Naive B cell (primary cell): ENCODE measurements around the gene WDR38. TPM values are rescaled to one million over a fixed set of nuclear protein-coding genes. Genes with fewer than 3 reads are reported as not detected.

Experiments
- ATAC-seq, 2 donors: fragments of 150-1000 bp; cut with Tn5 transposase; 2 replicates each; pipeline ENCODE4 v1.10.0; 2021; ENCODE audit warnings: low read depth in 2 of 2, mild to moderate bottlenecking in 2 of 2, moderate library complexity in 2 of 2
- DNase-seq: peaks from one replicate; pipeline ENCODE4 v3.0.0; 2022
- H3K27ac Mint-ChIP-seq, 6 donors: one replicate each; pipeline ENCODE4 v1.8.0; 2020 to 2022; ENCODE audit warnings: mild to moderate bottlenecking in 6 of 6, mixed read lengths in 6 of 6, moderate library complexity in 5 of 6, inconsistent platforms in 2 of 6
- H3K27me3 Mint-ChIP-seq, 3 donors: one replicate each; pipeline ENCODE4 v1.8.0; 2021 to 2022; ENCODE audit warnings: mixed read lengths in 3 of 3, mild to moderate bottlenecking in 1 of 3
- H3K36me3 Mint-ChIP-seq, 2 donors: one replicate each; pipeline ENCODE4 v1.8.0; 2020 to 2022; ENCODE audit warnings: mixed read lengths in 2 of 2, inconsistent platforms in 1 of 2, mild to moderate bottlenecking in 1 of 2
- H3K4me1 Mint-ChIP-seq, 3 donors: one replicate each; pipeline ENCODE4 v1.8.0; 2020 to 2022; ENCODE audit warnings: mixed read lengths in 3 of 3, inconsistent platforms in 1 of 3, mild to moderate bottlenecking in 1 of 3, moderate library complexity in 1 of 3
- H3K4me3 Mint-ChIP-seq, 8 donors: one replicate each; pipeline ENCODE4 v1.8.0; 2020 to 2022; ENCODE audit warnings: mild to moderate bottlenecking in 8 of 8, mixed read lengths in 8 of 8, moderate library complexity in 8 of 8, inconsistent platforms in 2 of 8
- H3K9me3 Mint-ChIP-seq, 7 donors: one replicate each; pipeline ENCODE4 v1.8.0; 2020 to 2022; ENCODE audit warnings: mixed read lengths in 7 of 7, mild to moderate bottlenecking in 5 of 7, inconsistent platforms in 2 of 7, moderate library complexity in 1 of 7
- polyA plus RNA-seq, 6 donors: library from polyadenylated mRNA; unstranded; fragments of 300-500 nt; fragmentation: Illumina TruSeq; gene quantifications; one replicate each; pipeline ENCODE4 v1.2.3, GENCODE V29; 2021; ENCODE audit warnings: low read depth in 6 of 6

Gene WDR38
- polyA plus RNA-seq, 6 donors from 2014 or later = not detected

DNA sequence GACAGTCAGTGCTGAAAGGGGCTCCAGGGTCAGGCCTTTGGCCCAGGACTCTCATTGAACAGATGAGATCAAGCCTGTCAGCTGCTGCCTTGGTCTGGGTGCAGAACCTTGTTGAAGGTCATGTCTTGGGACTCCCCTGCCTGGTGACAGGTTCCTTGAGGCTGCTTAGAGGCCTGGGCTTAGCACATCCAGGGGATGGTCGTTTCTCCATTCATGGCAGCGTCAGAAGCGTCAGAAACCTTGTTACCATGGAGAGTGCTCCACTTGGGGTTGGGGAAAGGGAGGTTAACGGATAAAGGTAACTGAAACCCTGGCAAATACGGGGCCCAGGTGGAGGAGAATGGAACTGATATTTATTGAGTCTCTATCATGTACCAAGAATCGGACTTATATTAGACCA lies 17.5 kb downstream of the WDR38 start:
- Mint-ChIP-seq H3K4me1 (peaks cover 55 to 64% (median 56%) of the 10 kb centered on the region in 3 donors), H3K9me3 (no peaks in the 10 kb centered on the region), H3K27ac (peak overlapping the region; percentile 84 to 96 (median 93)), H3K4me3 (peak overlapping the region; percentile 90 to 97 (median 94)), H3K27me3 (no peaks in the 10 kb centered on the region), H3K36me3 (peaks cover 5 to 18% of the 10 kb centered on the region in 2 donors)
- no peak for DNase-seq
- ATAC-seq = no peak

DNA sequence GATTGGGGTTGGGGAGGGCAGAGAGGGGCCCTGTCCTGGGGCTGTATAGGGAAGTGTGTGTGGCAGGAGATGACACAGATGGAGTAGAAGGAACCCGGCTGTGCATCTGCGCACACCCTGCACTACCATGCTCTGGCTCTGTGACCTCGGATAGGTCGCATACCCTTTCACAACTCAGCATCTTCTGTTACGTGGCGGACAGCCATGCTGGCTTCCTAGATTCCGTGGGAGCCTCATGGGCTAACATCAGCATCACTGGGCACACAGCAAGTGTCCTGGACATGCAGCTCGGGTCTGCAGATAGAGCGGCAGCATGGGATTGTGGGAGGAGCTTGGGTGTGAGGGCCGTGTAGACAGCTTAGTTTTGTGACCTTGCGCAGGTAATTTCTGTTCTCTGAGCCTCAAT lies 17.9 kb downstream of the WDR38 start:
- H3K9me3 Mint-ChIP-seq = no peaks in the 10 kb centered on the region
- H3K4me3 Mint-ChIP-seq = peak overlapping the region; percentile 90 to 97 (median 94)
- H3K4me1 Mint-ChIP-seq = peaks cover 55 to 64% (median 56%) of the 10 kb centered on the region in 3 donors
- H3K36me3 Mint-ChIP-seq = peaks cover 5 to 18% of the 10 kb centered on the region in 2 donors
- H3K27me3 Mint-ChIP-seq = no peaks in the 10 kb centered on the region
- peak overlapping the region in 4 of 6 donors; percentile 92 to 96 (median 94) for H3K27ac Mint-ChIP-seq
- ATAC-seq (no peak), DNase-seq (no peak)

DNA sequence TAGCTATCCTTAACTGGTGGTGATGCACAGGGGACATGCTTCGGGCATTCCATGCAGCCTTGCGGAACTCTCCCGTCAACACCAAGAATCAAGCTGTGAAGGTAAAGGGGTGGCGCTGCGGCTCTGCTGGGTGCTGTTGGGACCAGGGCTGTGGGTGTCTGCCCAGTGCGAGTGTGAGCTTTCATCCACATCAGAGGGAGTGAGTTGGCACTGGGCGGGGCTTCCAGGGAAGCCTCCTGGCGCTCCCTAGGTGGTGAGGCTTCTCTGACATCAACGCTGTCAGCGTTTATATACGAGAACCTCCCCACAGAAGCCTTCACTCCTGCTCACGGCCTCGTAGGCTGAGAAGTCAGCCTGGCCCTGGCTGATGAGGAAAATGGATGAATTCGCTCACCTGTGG lies 20.4 kb downstream of the WDR38 start:
- Mint-ChIP-seq H3K36me3 (peaks cover 12 to 25% of the 10 kb centered on the region in 2 donors), H3K4me1 (peaks cover 47 to 55% (median 51%) of the 10 kb centered on the region in 3 donors), H3K9me3 (no peaks in the 10 kb centered on the region), H3K27ac (peak overlapping the region in 3 of 6 donors; percentile 62 to 96 (median 92)), H3K4me3 (peak overlapping the region in 6 of 8 donors; percentile 1 to 95 (median 81)), H3K27me3 (no peaks in the 10 kb centered on the region)
- ATAC-seq (no peak), DNase-seq (no peak)

DNA sequence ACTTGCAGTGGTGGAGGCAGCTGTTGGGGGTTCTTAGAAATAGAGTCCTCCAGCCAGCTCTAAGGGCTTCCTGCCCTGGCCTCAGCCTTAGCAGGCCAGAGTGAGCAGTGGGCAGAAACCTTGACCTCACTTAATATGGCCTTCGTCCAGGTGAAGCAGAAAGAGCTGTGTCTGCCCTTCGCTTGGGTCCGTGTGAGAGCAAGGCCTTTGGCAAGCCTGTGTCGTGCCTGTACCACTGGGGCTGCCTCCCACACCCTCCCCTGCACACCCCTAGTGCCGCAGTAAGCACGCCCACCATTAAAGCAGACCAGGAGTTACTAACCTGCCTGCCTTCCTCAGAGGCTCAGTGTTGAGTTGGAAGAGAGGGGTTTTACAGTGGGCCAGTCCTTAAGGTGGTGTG lies 22.2 kb downstream of the WDR38 start:
- no peaks in the 10 kb centered on the region for H3K9me3 Mint-ChIP-seq
- H3K4me1 Mint-ChIP-seq = peaks cover 41 to 46% (median 41%) of the 10 kb centered on the region in 3 donors
- ATAC-seq = no peak
- no peak overlapping the region for H3K4me3 Mint-ChIP-seq
- no peaks in the 10 kb centered on the region for H3K27me3 Mint-ChIP-seq
- H3K36me3 Mint-ChIP-seq = peaks cover 17 to 25% of the 10 kb centered on the region in 2 donors
- peak overlapping the region in 2 of 6 donors; percentile 47 to 88 for H3K27ac Mint-ChIP-seq
- no peak for DNase-seq

DNA sequence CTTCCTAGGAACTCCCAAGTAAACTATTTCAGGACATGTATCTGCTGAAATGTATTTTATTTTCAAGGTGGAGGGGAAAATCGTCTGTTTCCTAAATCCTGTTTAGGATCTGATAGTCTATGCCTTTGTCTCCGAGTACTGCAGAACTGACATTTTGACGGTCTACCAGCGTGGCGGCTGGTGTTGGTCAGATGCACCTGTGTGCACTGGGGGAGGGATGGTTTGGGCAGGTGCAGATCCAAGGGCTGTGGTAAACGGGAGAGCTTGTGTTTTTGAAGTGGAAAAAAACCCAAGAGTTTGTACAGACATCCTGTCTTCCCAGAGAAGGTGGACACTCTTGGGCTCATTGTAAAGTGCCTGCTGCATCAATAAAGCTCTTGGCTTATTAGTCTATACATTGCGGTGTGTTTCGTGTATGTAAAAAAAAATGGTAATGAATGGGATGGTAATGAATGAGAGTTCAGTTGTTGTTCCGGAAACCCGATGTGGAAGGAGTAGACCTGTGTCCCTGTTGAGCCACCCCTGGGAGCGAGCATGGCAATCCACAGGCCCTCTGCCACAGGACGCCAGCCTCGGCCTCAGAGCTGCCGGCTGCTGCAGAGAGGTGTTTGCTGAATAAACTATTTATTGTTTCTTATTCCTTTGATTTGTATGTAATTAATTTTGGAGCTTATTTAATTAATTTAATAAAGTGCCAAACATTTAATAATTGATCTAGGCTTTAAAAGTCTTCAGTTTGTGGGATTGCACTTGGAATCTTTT lies 23.9 kb downstream of the WDR38 start:
- no peak for ATAC-seq
- Mint-ChIP-seq H3K27ac (peak overlapping the region in 3 of 6 donors; percentile 45 to 72 (median 57)), H3K4me1 (peaks cover 24 to 29% (median 26%) of the 10 kb centered on the region in 3 donors), H3K36me3 (peaks cover 17 to 25% of the 10 kb centered on the region in 2 donors), H3K9me3 (no peaks in the 10 kb centered on the region), H3K27me3 (no peaks in the 10 kb centered on the region), H3K4me3 (no peak overlapping the region)
- DNase-seq = no peak

DNA sequence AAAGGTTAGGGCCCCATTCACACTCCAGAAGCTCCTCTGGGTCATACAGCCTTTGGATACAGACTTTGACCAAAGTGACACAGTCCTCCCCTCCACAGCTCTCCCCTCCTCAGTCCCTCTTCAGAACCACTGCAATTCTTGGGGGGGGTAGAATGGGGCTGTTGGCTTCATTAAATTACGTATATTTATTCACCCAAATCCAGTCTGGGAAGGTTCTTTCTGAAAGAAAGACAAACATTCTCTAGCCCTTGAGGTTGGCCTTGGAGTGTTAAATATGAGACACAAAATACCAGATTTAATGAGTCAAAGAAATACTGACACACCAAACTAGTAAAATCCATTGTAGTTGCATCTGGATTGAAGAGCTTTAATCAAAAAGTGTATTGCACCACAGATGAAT lies 24.8 kb downstream of the WDR38 start:
- DNase-seq = no peak
- no peak for ATAC-seq
- Mint-ChIP-seq H3K4me1 (peaks cover 15 to 21% (median 18%) of the 10 kb centered on the region in 3 donors), H3K4me3 (no peak overlapping the region), H3K36me3 (peaks cover 15 to 22% of the 10 kb centered on the region in 2 donors), H3K27me3 (no peaks in the 10 kb centered on the region), H3K9me3 (no peaks in the 10 kb centered on the region), H3K27ac (peak overlapping the region in 3 of 6 donors; percentile 20 to 73 (median 69))

DNA sequence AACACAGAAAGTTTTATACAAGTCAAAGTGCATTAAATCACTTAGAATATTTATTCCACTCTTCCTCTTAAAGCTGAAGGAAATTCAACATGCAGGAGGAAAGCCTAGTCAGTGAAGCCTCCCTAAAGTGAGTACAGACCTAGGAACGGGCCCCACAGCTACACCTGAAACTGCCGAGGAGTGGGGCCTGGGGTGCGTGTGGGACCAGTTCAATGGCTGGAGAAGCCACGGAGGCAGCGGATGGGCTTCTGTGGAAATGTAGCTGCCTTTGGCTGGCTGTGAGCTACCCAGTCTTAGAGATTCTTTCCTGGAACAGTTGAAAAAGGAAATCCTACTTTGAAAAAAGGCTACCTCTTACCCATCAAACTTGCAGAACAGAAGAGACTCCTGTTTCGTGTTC lies 25.3 kb downstream of the WDR38 start:
- Mint-ChIP-seq H3K27me3 (no peaks in the 10 kb centered on the region), H3K9me3 (no peaks in the 10 kb centered on the region), H3K4me3 (no peak overlapping the region), H3K36me3 (peaks cover 11 to 17% of the 10 kb centered on the region in 2 donors), H3K27ac (peak overlapping the region in 1 of 6 donors; percentile 73), H3K4me1 (peaks cover 10 to 16% (median 13%) of the 10 kb centered on the region in 3 donors)
- ATAC-seq (no peak), DNase-seq (no peak)

DNA sequence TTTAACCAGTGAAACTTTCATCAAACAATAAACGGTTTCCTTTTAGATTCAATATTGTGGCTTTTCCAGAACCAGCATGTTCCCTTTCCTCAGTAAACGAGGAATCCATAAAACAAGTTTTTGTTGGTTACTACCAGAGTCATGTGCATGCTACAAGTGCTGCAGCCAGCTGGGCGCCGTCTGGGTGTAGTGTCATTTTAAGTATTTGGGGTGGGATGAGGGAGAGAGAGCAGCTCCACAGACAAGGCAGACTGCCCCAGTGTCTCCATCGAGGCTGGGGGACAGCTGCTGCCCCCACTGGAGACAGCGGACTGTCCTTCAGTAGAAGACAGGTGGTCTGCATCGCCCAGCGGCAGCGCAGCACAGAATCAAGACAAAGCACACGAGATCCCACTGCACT lies 26.0 kb downstream of the WDR38 start:
- no peaks in the 10 kb centered on the region for H3K9me3 Mint-ChIP-seq
- peak overlapping the region in 3 of 6 donors; percentile 26 to 76 (median 66) for H3K27ac Mint-ChIP-seq
- DNase-seq = no peak
- H3K27me3 Mint-ChIP-seq = no peaks in the 10 kb centered on the region
- peaks cover 8 to 12% (median 12%) of the 10 kb centered on the region in 3 donors for H3K4me1 Mint-ChIP-seq
- no peak for ATAC-seq
- no peak overlapping the region for H3K4me3 Mint-ChIP-seq
- peaks cover 11 to 16% of the 10 kb centered on the region in 2 donors for H3K36me3 Mint-ChIP-seq

DNA sequence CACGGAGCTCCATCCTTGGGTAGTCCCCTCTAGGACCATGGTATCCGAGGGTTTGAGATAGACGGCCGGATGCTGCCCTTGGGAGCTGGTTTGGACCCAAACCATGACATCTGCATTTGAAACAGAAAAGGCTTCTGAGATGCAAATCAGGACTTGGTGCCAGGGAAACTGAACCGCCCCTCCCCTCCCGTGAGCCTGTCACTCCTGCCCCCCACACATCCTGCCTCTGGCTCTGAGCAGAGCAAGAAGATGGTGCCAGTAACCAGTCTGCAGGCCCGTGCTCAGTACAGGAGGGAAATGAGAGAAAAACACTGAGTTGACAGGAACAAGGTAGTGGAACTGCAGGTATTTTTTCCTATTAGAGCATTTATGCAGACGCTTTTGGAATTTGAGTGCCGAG lies 27.2 kb downstream of the WDR38 start:
- Mint-ChIP-seq H3K4me1 (peaks cover 0 to 8% (median 6%) of the 10 kb centered on the region in 3 donors), H3K9me3 (no peaks in the 10 kb centered on the region), H3K27me3 (no peaks in the 10 kb centered on the region), H3K4me3 (no peak overlapping the region), H3K36me3 (peaks cover 13 to 14% of the 10 kb centered on the region in 2 donors), H3K27ac (no peak overlapping the region)
- DNase-seq (no peak), ATAC-seq (no peak)

DNA sequence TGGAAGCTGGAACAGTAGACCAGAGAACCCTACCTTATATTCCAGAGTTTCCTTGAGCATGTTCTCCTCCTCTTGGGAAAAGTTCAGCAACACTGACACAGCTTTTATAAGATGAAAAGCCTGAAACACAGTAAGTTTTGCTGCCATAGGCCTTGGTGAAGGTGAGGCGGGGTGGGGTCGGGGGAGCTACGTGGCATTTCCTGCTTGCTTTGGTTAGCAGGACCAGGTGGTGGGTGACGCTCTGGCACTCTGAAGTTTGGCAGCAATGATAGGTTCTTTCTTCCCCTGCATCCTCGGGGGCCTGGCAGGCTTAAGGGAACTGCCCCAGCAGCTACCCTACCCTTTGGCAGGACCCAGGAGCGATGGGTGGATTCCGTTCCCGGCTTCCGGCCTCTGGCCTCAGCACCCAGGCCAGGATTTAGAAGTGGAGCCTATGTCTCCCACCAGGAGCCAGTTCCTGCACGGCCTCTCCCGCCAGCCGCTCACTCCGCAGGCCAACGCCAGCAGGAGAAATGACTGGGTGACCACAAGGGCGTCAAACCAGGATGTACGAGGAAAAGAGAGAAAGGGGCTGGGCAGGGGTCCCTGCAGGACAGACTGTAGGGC lies 28.0 kb downstream of the WDR38 start:
- no peak overlapping the region for H3K4me3 Mint-ChIP-seq
- no peaks in the 10 kb centered on the region for H3K9me3 Mint-ChIP-seq
- no peak for ATAC-seq
- peaks cover 0 to 9% (median 6%) of the 10 kb centered on the region in 3 donors for H3K4me1 Mint-ChIP-seq
- peaks cover 19 to 21% of the 10 kb centered on the region in 2 donors for H3K36me3 Mint-ChIP-seq
- H3K27ac Mint-ChIP-seq = peak overlapping the region in 1 of 6 donors; percentile 21
- no peak for DNase-seq
- no peaks in the 10 kb centered on the region for H3K27me3 Mint-ChIP-seq

DNA sequence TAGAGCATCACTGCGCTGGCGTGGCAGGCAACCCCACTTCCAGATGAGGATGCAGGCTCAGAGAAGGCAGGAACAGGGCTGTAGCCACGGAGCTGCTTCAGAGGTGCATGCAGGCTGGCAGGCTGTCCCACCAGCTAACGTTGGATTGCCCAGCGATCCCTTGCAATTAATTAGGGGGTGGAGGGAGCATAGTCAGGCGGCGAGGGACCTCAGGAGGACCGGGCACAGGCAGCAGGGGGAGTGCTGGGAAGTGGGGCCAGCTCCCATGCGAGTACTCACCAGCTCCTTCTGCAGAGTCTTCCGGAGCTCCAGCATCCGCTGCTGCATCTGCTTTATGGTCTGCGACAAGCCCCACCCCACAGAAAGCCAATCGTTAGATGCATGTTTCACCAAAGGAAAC lies 29.0 kb downstream of the WDR38 start:
- ATAC-seq = no peak

DNA sequence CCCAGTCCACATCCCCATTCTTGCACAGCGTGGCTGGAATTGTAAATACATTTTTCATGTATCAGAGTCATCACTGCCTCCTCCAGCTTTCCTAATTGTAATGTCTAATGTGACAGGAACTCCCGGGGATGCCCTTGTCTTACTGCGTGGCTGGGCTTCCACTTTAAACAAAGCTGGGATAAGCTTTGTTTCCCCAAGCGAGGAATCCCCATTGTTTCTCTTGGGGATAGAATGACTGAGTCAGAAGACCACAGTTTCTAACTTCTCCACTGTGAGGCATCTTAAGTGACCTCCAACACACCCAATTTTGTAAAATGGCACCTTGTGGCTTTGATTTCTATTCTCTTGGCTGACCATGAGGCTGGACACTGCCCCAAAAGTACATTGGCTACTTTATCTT lies 31.1 kb downstream of the WDR38 start:
- DNase-seq = no peak
- no peaks in the 10 kb centered on the region for H3K9me3 Mint-ChIP-seq
- H3K27ac Mint-ChIP-seq = peak overlapping the region in 1 of 6 donors; percentile 82
- peaks cover 13 to 22% of the 10 kb centered on the region in 2 donors for H3K36me3 Mint-ChIP-seq
- no peak for ATAC-seq
- peak overlapping the region in 1 of 8 donors; percentile 15 for H3K4me3 Mint-ChIP-seq
- H3K4me1 Mint-ChIP-seq = peaks cover 0 to 5% (median 0%) of the 10 kb centered on the region in 3 donors
- no peaks in the 10 kb centered on the region for H3K27me3 Mint-ChIP-seq

More for the DNA sequence above, 29.0 kb downstream of the WDR38 start:
- peaks cover 0 to 8% (median 2%) of the 10 kb centered on the region in 3 donors for H3K4me1 Mint-ChIP-seq
- no peak overlapping the region for H3K4me3 Mint-ChIP-seq
- DNase-seq = no peak
- peaks cover 18 to 23% of the 10 kb centered on the region in 2 donors for H3K36me3 Mint-ChIP-seq
- H3K27ac Mint-ChIP-seq = peak overlapping the region in 2 of 6 donors; percentile 20 to 85
- H3K9me3 Mint-ChIP-seq = no peaks in the 10 kb centered on the region
- no peaks in the 10 kb centered on the region for H3K27me3 Mint-ChIP-seq

DNA sequence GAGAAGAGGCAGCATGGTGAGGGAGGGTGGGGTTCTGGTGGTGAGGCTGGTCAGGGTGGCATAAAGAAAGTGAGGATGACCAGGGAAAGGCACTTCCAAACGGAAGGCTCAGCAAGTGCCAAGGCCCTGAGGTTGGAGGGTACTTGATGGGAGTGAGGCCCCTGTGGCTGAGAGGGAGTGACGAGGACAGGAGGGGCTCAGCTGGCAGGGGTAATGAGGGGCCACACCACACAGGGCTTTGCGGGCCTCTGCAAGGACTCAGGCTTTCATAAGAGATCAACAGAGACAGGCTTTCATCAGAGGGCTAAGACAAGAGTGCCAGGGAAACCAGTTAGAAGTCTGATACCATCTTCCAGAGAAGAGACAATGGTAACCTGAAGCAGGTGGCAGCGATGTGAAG lies 32.3 kb downstream of the WDR38 start:
- peak overlapping the region in 2 of 6 donors; percentile 57 to 92 for H3K27ac Mint-ChIP-seq
- no peak overlapping the region for H3K4me3 Mint-ChIP-seq
- H3K36me3 Mint-ChIP-seq = peaks cover 12 to 26% of the 10 kb centered on the region in 2 donors
- H3K4me1 Mint-ChIP-seq = peaks cover 0 to 4% (median 0%) of the 10 kb centered on the region in 3 donors
- no peaks in the 10 kb centered on the region for H3K27me3 Mint-ChIP-seq
- no peaks in the 10 kb centered on the region for H3K9me3 Mint-ChIP-seq
- DNase-seq = no peak
- no peak for ATAC-seq
